Endodermal cell (in vitro differentiated cells): Measurements from ENCODE around the gene TESK2. TPM values are rescaled to one million over a fixed set of nuclear protein-coding genes. Genes with fewer than 3 reads are reported as not detected.

Experiments used
- DNase-seq: peaks from one replicate; pipeline ENCODE4 v3.0.0-alpha.2; 2017
- H3K27ac ChIP-seq: 2 replicates; pipeline ENCODE4 v1.5.1; 2013; ENCODE audit warnings: mild to moderate bottlenecking, low read depth, low read length, moderate library complexity
- H3K27me3 ChIP-seq: 2 replicates; pipeline ENCODE4 v1.6.1; 2013; ENCODE audit warnings: mild to moderate bottlenecking, low read length, moderate library complexity; ENCODE audit not compliant: insufficient read depth, control insufficient read depth, poor library complexity, severe bottlenecking
- H3K36me3 ChIP-seq: 2 replicates; pipeline ENCODE4 v1.7.0; 2013; ENCODE audit warnings: mild to moderate bottlenecking, low read length, moderate library complexity; ENCODE audit not compliant: control insufficient read depth, insufficient read depth
- H3K4me1 ChIP-seq: one replicate; pipeline ENCODE4 v1.7.0; 2013; ENCODE audit warnings: low read length; ENCODE audit not compliant: control insufficient read depth, insufficient read depth
- H3K4me3 ChIP-seq: 2 replicates; pipeline ENCODE4 v1.5.1; 2013; ENCODE audit warnings: mild to moderate bottlenecking, low read length, moderate library complexity
- H3K9ac ChIP-seq: 2 replicates; pipeline ENCODE4 v1.6.1; 2013; ENCODE audit warnings: mild to moderate bottlenecking, low read length, moderate library complexity; ENCODE audit not compliant: poor library complexity, severe bottlenecking; ENCODE audit errors: extremely low read depth
- H3K9me3 ChIP-seq: 2 replicates; pipeline ENCODE4 v1.6.1; 2013; ENCODE audit warnings: mild to moderate bottlenecking, low read length, moderate library complexity; ENCODE audit not compliant: control insufficient read depth
- H3K27ac Mint-ChIP-seq: 2 replicates; pipeline ENCODE4 v1.8.0; 2020; ENCODE audit warnings: mixed read lengths
- H3K27me3 Mint-ChIP-seq: 2 replicates; pipeline ENCODE4 v1.8.0; 2021; ENCODE audit warnings: mild to moderate bottlenecking, mixed read lengths; ENCODE audit not compliant: insufficient read depth
- H3K36me3 Mint-ChIP-seq: 2 replicates; pipeline ENCODE4 v1.8.0; 2020; ENCODE audit warnings: low read depth, mixed read lengths
- H3K4me1 Mint-ChIP-seq: 2 replicates; pipeline ENCODE4 v1.8.0; 2020; ENCODE audit warnings: mixed read lengths
- H3K4me3 Mint-ChIP-seq: 2 replicates; pipeline ENCODE4 v1.8.0; 2020; ENCODE audit warnings: mild to moderate bottlenecking, moderate library complexity, mixed read lengths
- H3K9me3 Mint-ChIP-seq: 2 replicates; pipeline ENCODE4 v1.8.0; 2020; ENCODE audit warnings: mild to moderate bottlenecking, mixed read lengths
- CTCF ChIP-seq: fragments of 200-600 bp; sonication (generic); conservative IDR thresholded peaks from 2 replicates; pipeline ENCODE4 v1.5.0; 2021; ENCODE audit warnings: antibody characterized with exemption, mild to moderate bottlenecking
- WGBS, 2 experiments: methylation state at CpG; one replicate each; pipeline versions ENCODE4 v1.1.5 to v1.1.7; 2013; ENCODE audit warnings: missing lambda C conversion rate in 2 of 2, mixed read lengths in 1 of 2; ENCODE audit not compliant: insufficient coverage in 1 of 2, insufficient read length in 1 of 2; 5-methylcytosine and 5-hydroxymethylcytosine counted together
- total RNA-seq, 2 donors: library from RNA; stranded (reverse); fragmentation: NEBNext Ultra II Directional in 1 of 2; extraction: Animal tissue kit (Norgen Biotek cat#: 25700) in 1 of 2; gene quantifications; 2 replicates in 1 of 2; 3 replicates in 1 of 2; pipeline ENCODE4 v1.2.1, GENCODE V29; 2021

The TESK2 gene
- total RNA-seq, 2 donors from 2014 or later = 9.7 to 10.3 TPM

DNA sequence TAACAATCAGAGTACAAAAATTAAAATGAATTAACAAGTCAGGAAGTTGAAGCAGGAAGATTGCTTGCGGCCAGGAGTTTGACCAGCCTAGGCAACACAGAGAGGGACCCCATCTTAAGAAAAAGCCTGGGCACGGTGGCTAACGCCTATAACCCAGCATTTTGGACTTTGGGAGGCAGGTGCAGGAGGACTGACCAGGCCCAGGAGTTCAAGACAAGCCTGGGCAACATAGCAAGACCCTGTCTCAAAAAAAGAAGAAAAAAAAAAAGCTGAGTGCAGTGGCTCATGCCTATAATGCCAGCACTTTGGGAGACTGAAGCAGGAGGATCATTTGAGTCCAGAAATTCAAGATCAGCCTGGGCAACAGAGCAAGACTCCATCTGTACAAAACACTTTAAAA is 38.5 kb downstream of the TESK2 start:
- no peak overlapping the region for H3K27ac Mint-ChIP-seq
- no peaks in the 10 kb centered on the region for H3K9me3 ChIP-seq
- no peak overlapping the region for H3K9ac ChIP-seq
- H3K4me3 Mint-ChIP-seq = no peak overlapping the region
- no peak for DNase-seq
- H3K36me3 Mint-ChIP-seq = peaks cover 3% of the 10 kb centered on the region
- peaks cover 3% of the 10 kb centered on the region for H3K4me1 Mint-ChIP-seq
- 74 to 79% methylated on average over 3 of the region's 3 CpGs for WGBS, 2 experiments
- H3K36me3 ChIP-seq = no peaks in the 10 kb centered on the region
- no peaks in the 10 kb centered on the region for H3K27me3 ChIP-seq
- no peak for TF ChIP-seq CTCF
- no peak overlapping the region for H3K4me3 ChIP-seq
- H3K9me3 Mint-ChIP-seq = no peaks in the 10 kb centered on the region
- no peak overlapping the region for H3K27ac ChIP-seq
- H3K4me1 ChIP-seq = no peaks in the 10 kb centered on the region
- no peaks in the 10 kb centered on the region for H3K27me3 Mint-ChIP-seq

GRCh38 chr1:45448357-45448756 is 42.6 kb downstream of the TESK2 start:
- Histone ChIP-seq H3K4me3 (no peak overlapping the region), H3K27me3 (no peaks in the 10 kb centered on the region), H3K36me3 (no peaks in the 10 kb centered on the region), H3K4me1 (no peaks in the 10 kb centered on the region), H3K9me3 (peaks cover 8% of the 10 kb centered on the region), H3K9ac (no peak overlapping the region), H3K27ac (no peak overlapping the region)
- 89 to 92% methylated on average over 3 of the region's 3 CpGs for WGBS, 2 experiments
- peaks cover 6% of the 10 kb centered on the region for H3K9me3 Mint-ChIP-seq
- DNase-seq = no peak
- H3K27me3 Mint-ChIP-seq = no peaks in the 10 kb centered on the region
- no peak overlapping the region for H3K27ac Mint-ChIP-seq
- peaks cover 3% of the 10 kb centered on the region for H3K36me3 Mint-ChIP-seq
- no peak overlapping the region for H3K4me3 Mint-ChIP-seq
- no peak for TF ChIP-seq CTCF
- H3K4me1 Mint-ChIP-seq = peaks cover 6% of the 10 kb centered on the region

- Mint-ChIP-seq H3K27ac (no peak overlapping the region), H3K4me3 (no peak overlapping the region), H3K36me3 (peaks cover under 1% of the 10 kb centered on the region), H3K4me1 (peaks cover 6% of the 10 kb centered on the region), H3K9me3 (peaks cover 6% of the 10 kb centered on the region), H3K27me3 (no peaks in the 10 kb centered on the region)
- no peak for DNase-seq
- H3K9ac ChIP-seq = no peak overlapping the region
- H3K9me3 ChIP-seq = peaks cover 8% of the 10 kb centered on the region
- WGBS, 2 experiments = 88 to 94% methylated on average over 1 of the region's 1 CpG
- H3K27ac ChIP-seq = no peak overlapping the region
- no peaks in the 10 kb centered on the region for H3K36me3 ChIP-seq
- TF ChIP-seq CTCF = no peak
- H3K4me3 ChIP-seq = no peak overlapping the region
- H3K27me3 ChIP-seq = no peaks in the 10 kb centered on the region
- no peaks in the 10 kb centered on the region for H3K4me1 ChIP-seq
Measured at GRCh38 chr1:45446950-45447672, 43.9 kb downstream of the TESK2 start.
